ENCODE measurements around the gene AMZ1.

- TF ChIP-seq CTCF (IDR thresholded peaks at IDR 0.05; ENCODE audit: low read depth, low read length) (no peak), EZH2phosphoT487 (IDR thresholded peaks at IDR 0.05; ENCODE audit: low read depth) (no peak)
Measured at GRCh38 chr7:2751086-2751485, 63.1 kb downstream of the AMZ1 start.
